ENCODE measurements around the gene EIPR1.

Gene EIPR1

DNA sequence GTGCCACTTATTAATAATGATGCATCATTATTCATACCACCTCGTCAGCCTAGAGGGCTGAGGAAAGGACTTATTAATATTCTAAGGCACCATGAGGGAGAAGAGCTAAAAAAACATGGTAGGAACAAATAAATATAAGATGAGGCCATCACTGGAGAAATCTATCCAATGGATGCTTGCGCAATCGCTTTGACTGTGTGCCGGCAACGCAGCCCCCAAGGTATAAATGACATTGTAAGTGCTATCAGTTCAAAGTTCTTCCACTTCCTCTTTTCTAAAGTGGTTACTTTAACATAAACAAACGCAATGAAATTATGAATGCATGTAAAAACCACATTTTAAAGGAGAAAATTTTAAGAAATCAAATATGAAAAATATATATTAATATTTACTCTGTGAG is 164.6 kb downstream of the EIPR1 start:
- Histone ChIP-seq H3K27me3 (ENCODE audit: insufficient read depth, insufficient read length) (no peaks in the 10 kb centered on the region), H3K36me3 (ENCODE audit: insufficient read depth, insufficient read length, low read length) (peaks cover 2% of the 10 kb centered on the region), H3K9ac (ENCODE audit: insufficient read length, low read depth) (no peak overlapping the region), H3K4me3 (ENCODE audit: insufficient read length, low read depth) (no peak overlapping the region), H3K9me3 (ENCODE audit: insufficient read depth, low read length) (no peaks in the 10 kb centered on the region), H3K4me1 (ENCODE audit: insufficient read depth, insufficient read length) (no peaks in the 10 kb centered on the region)
- TF ChIP-seq SUZ12 (IDR thresholded peaks at IDR 0.05; ENCODE audit: extremely low read depth, insufficient read depth, insufficient read length) (no peak), ZNF274 (IDR thresholded peaks at IDR 0.05; ENCODE audit: low read depth, low read length) (no peak), YY1 (IDR thresholded peaks at IDR 0.05; ENCODE audit: insufficient read depth, insufficient read length) (no peak)
- no peak for DNase-seq (ENCODE audit: low read depth, low spot score)

DNA sequence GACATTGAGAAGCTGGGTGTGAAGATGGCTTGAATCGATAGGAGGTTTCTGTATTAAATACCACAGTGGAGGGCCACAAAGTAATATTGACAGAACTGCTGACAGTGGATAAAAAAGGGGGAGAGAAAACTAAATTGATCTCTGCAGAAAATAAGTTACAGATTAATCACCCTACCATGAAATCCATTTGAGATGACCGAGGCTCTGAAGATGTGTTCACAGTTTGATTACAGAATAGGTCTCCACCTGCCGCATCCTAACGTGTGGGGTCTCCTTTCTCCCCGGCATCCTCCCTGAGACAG is 165.6 kb downstream of the EIPR1 start:
- Histone ChIP-seq H3K4me1 (ENCODE audit: insufficient read depth, insufficient read length) (no peaks in the 10 kb centered on the region), H3K4me3 (ENCODE audit: insufficient read length, low read depth) (no peak overlapping the region), H3K9ac (ENCODE audit: insufficient read length, low read depth) (no peak overlapping the region), H3K9me3 (ENCODE audit: insufficient read depth, low read length) (no peaks in the 10 kb centered on the region), H3K27me3 (ENCODE audit: insufficient read depth, insufficient read length) (no peaks in the 10 kb centered on the region), H3K36me3 (ENCODE audit: insufficient read depth, insufficient read length, low read length) (peaks cover 7% of the 10 kb centered on the region)
- no peak for DNase-seq (ENCODE audit: low read depth, low spot score)
- TF ChIP-seq SUZ12 (IDR thresholded peaks at IDR 0.05; ENCODE audit: extremely low read depth, insufficient read depth, insufficient read length) (no peak), YY1 (IDR thresholded peaks at IDR 0.05; ENCODE audit: insufficient read depth, insufficient read length) (no peak), ZNF274 (IDR thresholded peaks at IDR 0.05; ENCODE audit: low read depth, low read length) (no peak)

DNA sequence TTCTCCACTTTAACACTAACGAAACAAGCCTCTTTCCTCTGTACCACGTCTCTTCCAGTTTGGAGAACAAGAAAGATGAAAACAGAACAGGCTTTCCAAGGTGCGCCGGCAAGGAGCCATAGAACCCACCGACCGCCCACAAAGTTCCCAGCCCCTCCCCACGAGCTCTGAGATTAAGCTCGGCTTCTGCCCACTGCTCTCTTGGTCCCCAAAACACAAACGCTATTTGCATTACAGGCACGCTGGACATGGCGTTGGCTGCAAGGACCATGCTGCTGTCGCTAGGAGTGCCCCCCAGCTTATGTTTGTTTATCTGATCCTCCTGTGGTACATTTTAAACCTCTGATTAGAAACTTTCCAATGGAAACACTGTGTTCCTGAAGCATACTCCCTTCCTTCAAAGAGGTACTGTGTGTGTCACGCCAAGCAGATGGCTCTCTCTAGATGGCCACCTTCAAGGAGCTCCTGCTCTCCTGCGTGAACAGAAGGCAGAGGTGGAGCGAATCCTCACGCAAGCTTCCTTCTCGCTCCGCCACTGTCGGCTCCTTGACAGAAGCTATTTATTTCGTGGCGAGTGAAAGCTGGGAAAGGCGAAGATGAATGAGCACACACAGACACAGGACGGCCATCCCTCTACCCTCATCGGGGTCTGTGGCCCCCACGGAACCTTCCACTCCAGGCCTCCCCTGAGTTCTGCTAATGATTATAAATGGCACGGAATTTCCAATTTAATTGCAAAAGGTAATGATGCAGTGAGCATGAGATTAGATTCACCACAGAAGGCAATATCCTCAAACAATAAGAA is 166.2 kb downstream of the EIPR1 start:
- TF ChIP-seq ZNF274 (IDR thresholded peaks at IDR 0.05; ENCODE audit: low read depth, low read length) (no peak), SUZ12 (IDR thresholded peaks at IDR 0.05; ENCODE audit: extremely low read depth, insufficient read depth, insufficient read length) (no peak), YY1 (IDR thresholded peaks at IDR 0.05; ENCODE audit: insufficient read depth, insufficient read length) (no peak)
- no peak for DNase-seq (ENCODE audit: low read depth, low spot score)

DNA sequence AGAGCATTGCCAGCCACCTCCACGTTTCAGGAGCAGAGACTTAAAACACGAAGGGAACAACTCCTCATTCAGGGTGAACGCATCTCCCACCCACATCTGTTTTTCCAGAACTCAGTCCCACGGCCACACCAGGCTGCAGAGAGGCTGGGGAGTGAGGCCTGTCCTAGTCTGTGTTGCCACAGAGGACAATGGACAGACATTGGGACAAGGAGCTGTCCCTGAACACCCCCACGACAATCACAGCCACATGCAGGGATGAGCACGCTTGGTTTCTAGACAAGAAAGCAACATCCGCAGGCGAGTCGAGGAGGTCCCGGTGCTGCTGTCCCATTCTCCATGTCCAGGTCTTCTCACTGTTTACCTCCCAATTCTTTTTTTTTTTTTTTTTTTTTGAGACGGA is 167.4 kb downstream of the EIPR1 start:
- Histone ChIP-seq H3K4me1 (ENCODE audit: insufficient read depth, insufficient read length) (no peaks in the 10 kb centered on the region), H3K36me3 (ENCODE audit: insufficient read depth, insufficient read length, low read length) (peaks cover 7% of the 10 kb centered on the region), H3K9ac (ENCODE audit: insufficient read length, low read depth) (no peak overlapping the region), H3K9me3 (ENCODE audit: insufficient read depth, low read length) (no peaks in the 10 kb centered on the region), H3K4me3 (ENCODE audit: insufficient read length, low read depth) (no peak overlapping the region), H3K27me3 (ENCODE audit: insufficient read depth, insufficient read length) (no peaks in the 10 kb centered on the region)
- TF ChIP-seq SUZ12 (IDR thresholded peaks at IDR 0.05; ENCODE audit: extremely low read depth, insufficient read depth, insufficient read length): no peak
- no peak for TF ChIP-seq YY1 (IDR thresholded peaks at IDR 0.05; ENCODE audit: insufficient read depth, insufficient read length)
- no peak for TF ChIP-seq ZNF274 (IDR thresholded peaks at IDR 0.05; ENCODE audit: low read depth, low read length)
- DNase-seq (ENCODE audit: low read depth, low spot score): no peak

More for the DNA sequence above, 166.2 kb downstream of the EIPR1 start:
- Histone ChIP-seq H3K4me1 (ENCODE audit: insufficient read depth, insufficient read length) (no peaks in the 10 kb centered on the region), H3K9ac (ENCODE audit: insufficient read length, low read depth) (no peak overlapping the region), H3K36me3 (ENCODE audit: insufficient read depth, insufficient read length, low read length) (peaks cover 7% of the 10 kb centered on the region), H3K9me3 (ENCODE audit: insufficient read depth, low read length) (no peaks in the 10 kb centered on the region), H3K4me3 (ENCODE audit: insufficient read length, low read depth) (no peak overlapping the region), H3K27me3 (ENCODE audit: insufficient read depth, insufficient read length) (no peaks in the 10 kb centered on the region)

DNA sequence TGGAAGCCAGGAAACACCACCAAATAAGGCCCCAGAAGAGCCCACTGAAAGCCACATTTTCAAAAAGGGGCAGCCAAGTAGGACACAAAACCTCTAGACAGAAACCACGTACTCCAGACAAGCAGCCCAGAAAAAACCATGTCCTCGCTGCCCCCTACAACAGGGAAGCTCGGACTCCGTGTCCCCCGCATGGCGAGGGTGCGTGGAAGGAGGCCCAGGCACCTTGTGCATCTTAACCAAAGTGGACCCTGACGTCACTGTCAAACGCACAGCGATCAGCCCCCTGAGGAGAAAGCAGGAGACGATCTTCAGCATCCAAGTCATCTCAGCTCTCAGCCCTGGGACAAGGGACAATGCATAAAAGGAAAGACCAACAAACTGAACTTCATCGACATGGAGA is 168.4 kb downstream of the EIPR1 start:
- no peaks in the 10 kb centered on the region for H3K9me3 ChIP-seq (ENCODE audit: insufficient read depth, low read length)
- H3K36me3 ChIP-seq (ENCODE audit: insufficient read depth, insufficient read length, low read length): peaks cover 7% of the 10 kb centered on the region
- H3K9ac ChIP-seq (ENCODE audit: insufficient read length, low read depth): no peak overlapping the region
- no peaks in the 10 kb centered on the region for H3K27me3 ChIP-seq (ENCODE audit: insufficient read depth, insufficient read length)
- no peak for DNase-seq (ENCODE audit: low read depth, low spot score)
- no peaks in the 10 kb centered on the region for H3K4me1 ChIP-seq (ENCODE audit: insufficient read depth, insufficient read length)
- TF ChIP-seq ZNF274 (IDR thresholded peaks at IDR 0.05; ENCODE audit: low read depth, low read length) (no peak), SUZ12 (IDR thresholded peaks at IDR 0.05; ENCODE audit: extremely low read depth, insufficient read depth, insufficient read length) (no peak), YY1 (IDR thresholded peaks at IDR 0.05; ENCODE audit: insufficient read depth, insufficient read length) (no peak)
- no peak overlapping the region for H3K4me3 ChIP-seq (ENCODE audit: insufficient read length, low read depth)

DNA sequence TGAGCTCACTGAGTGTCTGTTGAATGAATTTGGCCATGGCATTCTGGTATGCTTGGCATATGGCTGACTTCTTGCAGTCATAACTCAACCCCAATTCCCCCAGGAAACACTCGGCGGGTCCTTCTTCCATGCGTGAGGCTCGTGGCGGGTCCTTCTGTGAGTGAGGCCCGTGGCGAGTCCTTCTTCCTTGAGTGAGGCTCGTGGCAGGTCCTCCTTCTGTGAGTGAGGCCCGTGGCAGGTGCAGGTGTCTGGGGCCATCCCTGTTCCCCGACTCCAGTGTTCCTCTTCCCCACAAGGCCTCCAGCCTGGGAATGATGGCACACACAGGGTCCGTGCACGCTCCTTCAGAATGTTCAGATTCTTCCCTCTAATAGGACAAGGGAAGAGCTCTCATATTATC is 169.0 kb downstream of the EIPR1 start:
- Histone ChIP-seq H3K36me3 (ENCODE audit: insufficient read depth, insufficient read length, low read length) (peaks cover 7% of the 10 kb centered on the region), H3K4me3 (ENCODE audit: insufficient read length, low read depth) (no peak overlapping the region), H3K27me3 (ENCODE audit: insufficient read depth, insufficient read length) (no peaks in the 10 kb centered on the region), H3K9ac (ENCODE audit: insufficient read length, low read depth) (no peak overlapping the region), H3K4me1 (ENCODE audit: insufficient read depth, insufficient read length) (peaks cover under 1% of the 10 kb centered on the region), H3K9me3 (ENCODE audit: insufficient read depth, low read length) (no peaks in the 10 kb centered on the region)
- no peak for TF ChIP-seq SUZ12 (IDR thresholded peaks at IDR 0.05; ENCODE audit: extremely low read depth, insufficient read depth, insufficient read length)
- TF ChIP-seq ZNF274 (IDR thresholded peaks at IDR 0.05; ENCODE audit: low read depth, low read length): no peak
- TF ChIP-seq YY1 (IDR thresholded peaks at IDR 0.05; ENCODE audit: insufficient read depth, insufficient read length): no peak
- DNase-seq (ENCODE audit: low read depth, low spot score): no peak

DNA sequence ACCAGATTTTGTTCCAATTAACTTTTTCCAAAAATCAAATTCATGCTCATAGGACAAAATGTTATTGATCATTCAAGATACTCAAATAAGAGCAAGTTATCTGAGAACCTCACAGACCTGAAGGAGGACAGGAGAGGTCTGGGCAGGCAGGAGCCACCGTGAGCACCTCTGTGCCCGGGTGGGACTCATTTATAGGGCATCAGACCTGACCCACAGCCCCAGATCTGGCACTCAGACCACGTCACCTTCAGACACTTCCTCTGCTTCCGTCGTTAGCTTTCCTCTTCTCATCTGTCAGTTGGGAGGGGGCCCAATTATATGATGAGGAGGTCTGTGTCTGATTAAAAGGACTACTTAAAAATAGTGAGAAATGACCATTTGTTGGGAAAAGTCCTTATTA is 169.4 kb downstream of the EIPR1 start:
- DNase-seq (ENCODE audit: low read depth, low spot score): no peak
- Histone ChIP-seq H3K36me3 (ENCODE audit: insufficient read depth, insufficient read length, low read length) (peaks cover 7% of the 10 kb centered on the region), H3K4me1 (ENCODE audit: insufficient read depth, insufficient read length) (peaks cover 3% of the 10 kb centered on the region)

More for the DNA sequence above, 169.4 kb downstream of the EIPR1 start:
- TF ChIP-seq YY1 (IDR thresholded peaks at IDR 0.05; ENCODE audit: insufficient read depth, insufficient read length) (no peak), SUZ12 (IDR thresholded peaks at IDR 0.05; ENCODE audit: extremely low read depth, insufficient read depth, insufficient read length) (no peak), ZNF274 (IDR thresholded peaks at IDR 0.05; ENCODE audit: low read depth, low read length) (no peak)
- Histone ChIP-seq H3K4me3 (ENCODE audit: insufficient read length, low read depth) (no peak overlapping the region), H3K9ac (ENCODE audit: insufficient read length, low read depth) (no peak overlapping the region), H3K27me3 (ENCODE audit: insufficient read depth, insufficient read length) (no peaks in the 10 kb centered on the region), H3K9me3 (ENCODE audit: insufficient read depth, low read length) (no peaks in the 10 kb centered on the region)
